Brain microvascular endothelial cell (primary cell): ENCODE results near the gene DNASE1L2.

Experiments
- DNase-seq: peaks from one replicate; pipeline ENCODE4 v3.0.0-alpha.2; 2020
- H3K27ac ChIP-seq: fragments of 250-450 bp; sonication (Bioruptor Pico); 2 replicates; pipeline ENCODE4 v1.5.1; 2020; ENCODE audit warnings: mild to moderate bottlenecking, moderate library complexity
- H3K27me3 ChIP-seq: fragments of 250-450 bp; sonication (Bioruptor Pico); replicated peaks from 2 replicates; pipeline ENCODE4 v1.5.1; 2020; ENCODE audit warnings: mild to moderate bottlenecking
- H3K36me3 ChIP-seq: fragments of 250-450 bp; sonication (Bioruptor Pico); replicated peaks from 2 replicates; pipeline ENCODE4 v1.5.1; 2020; ENCODE audit warnings: mild to moderate bottlenecking
- H3K4me3 ChIP-seq: 2 replicates; pipeline ENCODE4 v1.5.1; 2011; ENCODE audit warnings: low read depth, mild to moderate bottlenecking, control low read depth, low read length, moderate library complexity
- CTCF ChIP-seq: IDR thresholded peaks from 2 replicates; pipeline ENCODE4 v1.5.1; 2011; ENCODE audit warnings: low read depth, mild to moderate bottlenecking, moderate library complexity, low read length, control low read depth, inconsistent platforms; ENCODE audit errors: missing control alignments
- in situ Hi-C: cut with HindIII; loops from 2 replicates; pipeline ENCODE4 v1.10.0; 2017; ENCODE audit warnings: low sequenced_read_pairs, low pct_ligation_motif_present

Gene DNASE1L2

GRCh38 chr16:2209258-2210008 is 26.8 kb upstream of the DNASE1L2 start:
- TF ChIP-seq CTCF, result no peak
- Histone ChIP-seq H3K27me3 (no peaks in the 10 kb centered on the region), H3K27ac (no peak overlapping the region), H3K4me3 (no peak overlapping the region), H3K36me3 (peaks cover 22% of the 10 kb centered on the region)
- in situ Hi-C loops, result no loop called here
- no peak for DNase-seq

DNA sequence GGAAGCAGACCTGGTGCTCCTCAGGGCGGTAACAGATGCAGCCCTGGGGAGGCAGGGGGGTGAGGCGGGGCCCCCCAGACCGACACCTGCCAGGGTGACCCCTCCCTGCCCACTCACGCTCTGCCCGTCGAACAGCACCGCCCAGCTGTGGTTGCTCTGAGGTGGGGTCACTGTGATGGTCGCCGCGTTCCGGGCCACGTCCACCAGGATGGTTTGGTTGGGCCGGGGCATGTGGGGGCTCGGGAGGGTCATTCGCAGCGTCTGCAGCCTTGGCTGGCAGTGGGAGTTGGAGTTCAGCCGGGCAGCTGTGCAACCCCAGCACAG is 26.3 kb upstream of the DNASE1L2 start:
- in situ Hi-C loops, result no loop called here
- Histone ChIP-seq H3K36me3 (peaks cover 22% of the 10 kb centered on the region), H3K27ac (no peak overlapping the region), H3K27me3 (no peaks in the 10 kb centered on the region), H3K4me3 (no peak overlapping the region)
- DNase-seq, result no peak
- TF ChIP-seq CTCF, result no peak

DNA sequence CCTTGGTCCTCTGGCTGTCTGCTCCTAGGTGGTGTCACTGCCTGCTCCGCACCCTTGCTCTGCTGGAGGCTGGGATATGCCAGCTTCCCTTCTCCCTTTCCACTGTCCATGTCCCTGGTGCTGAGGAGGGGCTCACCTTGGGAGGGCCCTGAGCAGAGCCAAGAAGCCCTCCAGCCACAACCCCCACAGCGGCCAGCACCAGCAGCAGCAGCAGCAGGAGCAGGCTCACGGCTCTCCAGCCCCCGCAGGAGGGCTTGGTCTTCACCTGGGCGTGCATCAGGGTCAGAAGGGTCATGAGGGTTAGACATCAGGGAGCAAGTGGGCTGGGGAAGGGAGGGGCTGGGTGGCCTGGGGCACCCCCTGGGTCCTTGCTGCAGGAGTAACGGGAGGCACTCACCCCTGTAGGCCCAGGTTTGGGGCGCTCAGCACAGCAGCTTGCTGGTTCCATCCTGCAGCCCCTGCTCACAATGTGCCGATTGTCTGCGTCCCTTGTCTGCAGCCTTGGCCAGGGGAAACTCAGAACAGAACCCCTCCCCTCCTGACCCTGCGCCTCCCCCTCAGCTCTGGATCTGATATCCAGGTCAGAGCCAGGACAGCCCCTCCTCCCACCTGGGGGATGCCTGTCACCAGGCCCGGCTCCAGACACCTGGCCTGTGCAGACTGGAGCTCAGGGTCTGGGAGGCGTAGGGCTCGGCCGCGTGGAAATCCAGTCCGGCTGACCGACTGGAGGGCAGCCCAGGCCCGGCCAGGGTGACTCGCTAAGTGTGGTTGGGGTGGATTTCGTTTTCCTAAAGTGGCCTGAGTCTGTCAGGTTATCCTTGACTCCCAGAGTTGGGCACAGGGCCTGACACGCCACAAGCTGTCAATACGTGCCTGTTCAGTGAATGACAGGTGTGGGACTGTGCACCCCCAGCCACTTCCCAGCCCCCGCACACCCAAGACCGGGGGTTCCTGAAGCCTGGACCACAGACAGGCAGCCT is 25.6 kb upstream of the DNASE1L2 start, which contains the start of gene BRICD5:
BRICD5 (minus strand) TSS at position 478 of the 980 bp plus-strand sequence; CDS start at position 448, 30 bp downstream.
- TF ChIP-seq CTCF, result no peak
- peaks cover 22% of the 10 kb centered on the region for H3K36me3 ChIP-seq
- in situ Hi-C loops, result no loop called here

DNA sequence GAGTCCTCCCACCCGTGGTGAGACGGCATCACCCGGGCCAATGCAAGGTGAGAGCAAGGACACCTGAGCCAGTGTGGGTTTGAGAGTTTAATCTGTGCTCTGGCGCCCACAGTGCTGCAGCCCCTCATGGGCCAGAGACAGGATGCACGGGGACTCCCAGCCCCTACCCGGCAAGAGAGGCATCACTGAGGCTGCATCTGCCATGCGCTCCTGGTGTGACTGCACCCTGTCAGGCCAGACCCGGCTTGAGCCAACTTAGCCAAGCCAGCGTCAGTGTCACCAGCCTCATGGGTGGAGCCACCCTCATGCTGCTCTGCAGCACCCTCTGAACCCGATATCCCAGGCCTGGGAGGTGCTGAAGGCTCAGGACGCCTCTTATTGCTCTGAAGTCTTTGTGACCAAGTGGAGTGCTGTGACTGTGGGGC is 24.3 kb upstream of the DNASE1L2 start:
- in situ Hi-C loops, result no loop called here

More for the DNA sequence above, 25.6 kb upstream of the DNASE1L2 start, which contains the start of gene BRICD5:
- Histone ChIP-seq H3K4me3 (no peak within 1 kb of the TSS), H3K27me3 (no peaks in the 10 kb centered on the region), H3K27ac (no peak within 1 kb of the TSS)
- no peak for DNase-seq

More for the DNA sequence above, 24.3 kb upstream of the DNASE1L2 start:
- DNase-seq, result no peak
- Histone ChIP-seq H3K27me3 (no peaks in the 10 kb centered on the region), H3K4me3 (no peak overlapping the region), H3K36me3 (peaks cover 20% of the 10 kb centered on the region), H3K27ac (no peak overlapping the region)
- TF ChIP-seq CTCF, result no peak
